Astrocyte (in vitro differentiated cells and primary cell): ENCODE measurements around the gene GNPDA2.

Source experiments
- CTCF ChIP-seq: IDR thresholded peaks from 2 replicates; pipeline ENCODE4 v1.5.1; 2011; ENCODE audit warnings: low read depth, mild to moderate bottlenecking, inconsistent platforms, low read length, moderate library complexity; ENCODE audit not compliant: insufficient read depth
- EZH2 ChIP-seq: IDR thresholded peaks from 2 replicates; pipeline ENCODE4 v1.6.1; 2012; ENCODE audit warnings: mild to moderate bottlenecking, low read length, inconsistent platforms; ENCODE audit not compliant: insufficient read depth

GRCh38 chr4:44660396-44660795 lies 66.0 kb downstream of the GNPDA2 start:
- TF ChIP-seq CTCF (no peak), EZH2 (no peak)
